ENCODE data around the gene DDX42. TPM values are rescaled to one million over a fixed set of nuclear protein-coding genes. Genes with fewer than 3 reads are reported as not detected.
A peak's percentile ranks its signal among the peaks of the same experiment; 100 is the strongest.

DDX42 gene
- total RNA-seq, 2 experiments from 2014 or later, result 112 to 117 TPM

DNA sequence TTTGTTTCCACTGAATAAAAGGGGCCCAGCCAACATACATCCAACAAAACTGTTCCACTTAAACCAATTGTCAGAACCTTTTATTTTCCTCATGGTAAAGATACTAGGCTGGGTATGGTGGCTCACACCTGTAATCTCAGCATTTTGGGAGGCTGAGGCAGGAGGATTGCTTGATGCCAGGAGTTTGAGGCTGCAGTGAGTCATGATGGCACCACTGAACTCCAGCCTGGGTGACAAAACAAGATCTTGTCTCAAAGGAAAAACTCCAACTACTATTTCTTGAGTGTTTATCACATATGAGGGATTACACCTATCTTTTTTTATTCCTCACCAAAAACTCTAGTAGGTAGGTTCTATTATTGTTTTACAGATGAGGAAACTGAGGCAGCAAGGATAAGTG is 48.6 kb downstream of the DDX42 start:
- intact Hi-C loops (cut with DNase I, micrococcal nuclease), result no loop called here
- no peak overlapping the region for H3K4me3 Mint-ChIP-seq
- H3K27me3 Mint-ChIP-seq, result no peaks in the 10 kb centered on the region
- CTCF ChIA-PET, result no interaction called here
- no peaks in the 10 kb centered on the region for H3K9me3 ChIP-seq (ENCODE audit: control insufficient read depth in 1 of 2, insufficient read depth in 1 of 2, low read length in 2 of 2)
- POLR2A ChIA-PET, result interaction anchor here (3.1 kb wide), 1 partner anchor 21 kb away, joined by 9 read pairs; no protein-coding TSS in a partner anchor
- H3K36me3 ChIP-seq (ENCODE audit: insufficient read depth, low read length), result peaks cover 76% of the 10 kb centered on the region
- no peak overlapping the region for H3K4me3 ChIP-seq (ENCODE audit: low read length)
- no peaks in the 10 kb centered on the region for H3K27me3 ChIP-seq (ENCODE audit: control insufficient read depth in 1 of 2, insufficient read depth in 2 of 2, low read length in 2 of 2)
- peak overlapping the region; percentile 46 for H3K27ac Mint-ChIP-seq
- DNase-seq (no peak), ATAC-seq (ENCODE audit: poor library complexity) (no peak)
- TF ChIP-seq, protein P1, sequence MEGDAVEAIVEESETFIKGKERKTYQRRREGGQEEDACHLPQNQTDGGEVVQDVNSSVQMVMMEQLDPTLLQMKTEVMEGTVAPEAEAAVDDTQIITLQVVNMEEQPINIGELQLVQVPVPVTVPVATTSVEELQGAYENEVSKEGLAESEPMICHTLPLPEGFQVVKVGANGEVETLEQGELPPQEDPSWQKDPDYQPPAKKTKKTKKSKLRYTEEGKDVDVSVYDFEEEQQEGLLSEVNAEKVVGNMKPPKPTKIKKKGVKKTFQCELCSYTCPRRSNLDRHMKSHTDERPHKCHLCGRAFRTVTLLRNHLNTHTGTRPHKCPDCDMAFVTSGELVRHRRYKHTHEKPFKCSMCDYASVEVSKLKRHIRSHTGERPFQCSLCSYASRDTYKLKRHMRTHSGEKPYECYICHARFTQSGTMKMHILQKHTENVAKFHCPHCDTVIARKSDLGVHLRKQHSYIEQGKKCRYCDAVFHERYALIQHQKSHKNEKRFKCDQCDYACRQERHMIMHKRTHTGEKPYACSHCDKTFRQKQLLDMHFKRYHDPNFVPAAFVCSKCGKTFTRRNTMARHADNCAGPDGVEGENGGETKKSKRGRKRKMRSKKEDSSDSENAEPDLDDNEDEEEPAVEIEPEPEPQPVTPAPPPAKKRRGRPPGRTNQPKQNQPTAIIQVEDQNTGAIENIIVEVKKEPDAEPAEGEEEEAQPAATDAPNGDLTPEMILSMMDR (IDR thresholded peaks at IDR 0.05), result no peak
- no peaks in the 10 kb centered on the region for H3K9me3 Mint-ChIP-seq
- peaks cover 31% of the 10 kb centered on the region for H3K4me1 ChIP-seq (ENCODE audit: insufficient read depth, low read length)
- H3K36me3 Mint-ChIP-seq (ENCODE audit: low read depth), result peaks cover 100% of the 10 kb centered on the region
- H3K27ac ChIP-seq (ENCODE audit: low read depth in 1 of 2, low read length in 2 of 2), result no peak overlapping the region
- peaks cover 34% of the 10 kb centered on the region for H3K4me1 Mint-ChIP-seq (ENCODE audit: low read depth)

DNA sequence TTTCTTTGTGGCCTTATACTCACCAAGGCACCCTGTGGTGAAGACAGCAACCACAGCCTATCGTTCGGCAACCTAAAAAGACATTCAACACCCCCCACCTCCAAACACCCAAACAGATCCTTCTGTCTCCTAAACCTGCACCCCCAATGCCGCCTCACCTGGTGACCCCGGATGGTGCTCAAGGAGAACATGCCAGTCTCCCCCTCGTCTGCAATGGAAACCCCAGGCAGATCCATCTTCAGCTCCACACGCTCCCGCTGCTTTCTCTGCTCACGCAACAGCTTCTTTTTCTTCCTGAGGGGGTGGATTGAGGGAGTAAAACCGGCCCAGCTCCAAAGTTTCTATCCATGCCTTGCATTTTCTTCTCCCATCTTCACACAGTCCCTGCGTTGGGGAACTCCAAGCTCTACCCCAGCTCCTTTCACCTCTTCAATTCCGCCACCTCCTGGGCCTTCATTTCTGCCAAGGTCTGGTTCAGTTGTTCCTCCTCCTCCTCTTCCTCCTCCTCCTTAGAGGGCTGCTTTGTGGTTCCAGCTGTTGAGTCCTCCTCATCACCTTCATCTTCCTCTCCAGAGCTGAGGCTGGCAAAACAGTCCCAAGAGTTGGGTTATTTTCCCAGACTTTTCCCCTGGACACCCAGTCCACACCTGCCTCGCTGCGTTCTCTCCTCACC is 49.8 kb downstream of the DDX42 start:
- Mint-ChIP-seq H3K9me3 (no peaks in the 10 kb centered on the region), H3K4me1 (ENCODE audit: low read depth) (peaks cover 47% of the 10 kb centered on the region), H3K4me3 (peak overlapping the region; percentile 62), H3K27ac (peak overlapping the region; percentile 51), H3K27me3 (no peaks in the 10 kb centered on the region), H3K36me3 (ENCODE audit: low read depth) (peaks cover 100% of the 10 kb centered on the region)
- TF ChIP-seq, protein P1 (IDR thresholded peaks at IDR 0.05), result no peak
- peaks cover 67% of the 10 kb centered on the region for H3K36me3 ChIP-seq (ENCODE audit: insufficient read depth, low read length)
- no peaks in the 10 kb centered on the region for H3K27me3 ChIP-seq (ENCODE audit: control insufficient read depth in 1 of 2, insufficient read depth in 2 of 2, low read length in 2 of 2)
- no peak overlapping the region for H3K27ac ChIP-seq (ENCODE audit: low read depth in 1 of 2, low read length in 2 of 2)
- intact Hi-C loops (cut with DNase I, micrococcal nuclease), result no loop called here
- ChIA-PET POLR2A (interaction anchor here (1.3 kb wide), 1 partner anchor 50 kb away, joined by 4 read pairs; the partner anchor contains the start of genes CCDC47 and DDX42), CTCF (interaction anchor here (1.1 kb wide), 1 partner anchor 25 kb away, joined by 6 read pairs; no protein-coding TSS in a partner anchor)
- no peaks in the 10 kb centered on the region for H3K9me3 ChIP-seq (ENCODE audit: control insufficient read depth in 1 of 2, insufficient read depth in 1 of 2, low read length in 2 of 2)
- H3K4me1 ChIP-seq (ENCODE audit: insufficient read depth, low read length), result peaks cover 44% of the 10 kb centered on the region
- no peak for ATAC-seq (ENCODE audit: poor library complexity)
- H3K4me3 ChIP-seq (ENCODE audit: low read length), result no peak overlapping the region
- no peak for DNase-seq

DNA sequence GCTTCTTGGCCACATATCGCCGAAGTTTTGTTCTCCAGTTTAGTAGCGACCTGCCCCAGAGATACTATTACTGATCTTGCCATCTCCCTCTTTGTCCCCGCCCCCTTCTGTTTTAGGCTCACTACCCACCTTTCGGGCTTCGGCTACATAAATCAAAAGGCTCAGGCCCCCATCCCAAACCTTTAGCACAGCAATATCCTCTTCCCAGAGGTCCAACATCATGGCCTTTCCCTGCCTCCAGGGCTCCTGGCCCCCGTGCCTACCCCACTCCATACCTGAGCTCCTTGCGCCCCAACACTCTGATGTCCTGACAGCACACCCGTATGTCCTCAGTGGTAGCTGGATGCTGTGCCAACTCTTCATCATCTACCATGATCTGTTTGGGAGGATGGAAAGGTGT is 50.4 kb downstream of the DDX42 start:
- H3K4me3 Mint-ChIP-seq, result peak overlapping the region; percentile 62
- peaks cover 67% of the 10 kb centered on the region for H3K36me3 ChIP-seq (ENCODE audit: insufficient read depth, low read length)
- peaks cover 48% of the 10 kb centered on the region for H3K4me1 ChIP-seq (ENCODE audit: insufficient read depth, low read length)
- DNase-seq (no peak), ATAC-seq (ENCODE audit: poor library complexity) (no peak)
- H3K4me1 Mint-ChIP-seq (ENCODE audit: low read depth), result peaks cover 52% of the 10 kb centered on the region
- no peaks in the 10 kb centered on the region for H3K9me3 ChIP-seq (ENCODE audit: control insufficient read depth in 1 of 2, insufficient read depth in 1 of 2, low read length in 2 of 2)
- H3K27ac ChIP-seq (ENCODE audit: low read depth in 1 of 2, low read length in 2 of 2), result peak overlapping the region in 1 of 2 donors; percentile 6
- TF ChIP-seq, protein P1 (IDR thresholded peaks at IDR 0.05), result no peak
- ChIA-PET POLR2A (interaction anchor here (0.9 to 1.3 kb wide), 2 partner anchors 19 to 51 kb away, joined by 3 to 4 read pairs; partner anchors contain the start of genes CCDC47 and DDX42), CTCF (interaction anchor here (5.6 kb wide), 1 partner anchor 24 kb away, joined by 21 read pairs; no protein-coding TSS in a partner anchor)
- H3K9me3 Mint-ChIP-seq, result no peaks in the 10 kb centered on the region
- peak overlapping the region; percentile 51 for H3K27ac Mint-ChIP-seq
- intact Hi-C loops (cut with DNase I, micrococcal nuclease), result no loop called here
- H3K27me3 Mint-ChIP-seq, result no peaks in the 10 kb centered on the region
- peaks cover 100% of the 10 kb centered on the region for H3K36me3 Mint-ChIP-seq (ENCODE audit: low read depth)
- no peak overlapping the region for H3K4me3 ChIP-seq (ENCODE audit: low read length)
- H3K27me3 ChIP-seq (ENCODE audit: control insufficient read depth in 1 of 2, insufficient read depth in 2 of 2, low read length in 2 of 2), result no peaks in the 10 kb centered on the region

All from CD4-positive, alpha-beta T cell (primary cell).